ENCODE measurements around the gene PGLYRP3. TPM values are rescaled to one million over a fixed set of nuclear protein-coding genes. Genes with fewer than 3 reads are reported as not detected.

The PGLYRP3 gene
- not detected in 5 replicates for total RNA-seq (2022; extraction: Qiagen RNA extraction; ENCODE audit: low read depth)

GRCh38 chr1:153312570-153313186 lies at the start of gene PGLYRP3:
Gene PGLYRP3, minus strand, starts transcription at chr1:153312952. Its CDS starts 2,287 bp downstream, at chr1:153310665.

GRCh38 chr1:153357853-153358690 lies 45.3 kb upstream of the PGLYRP3 start, which contains the start of gene S100A9:
Gene S100A9, plus strand, starts transcription at chr1:153357854. Its CDS starts 430 bp downstream, at chr1:153358284.

GRCh38 chr1:153348511-153349362 lies 36.0 kb upstream of the PGLYRP3 start, which contains the start of gene PGLYRP4:
Gene PGLYRP4, minus strand, starts transcription at chr1:153348841. Its CDS starts 909 bp downstream, at chr1:153347932.

GRCh38 chr1:153259387-153259786 lies 53.4 kb downstream of the PGLYRP3 start, which contains the start of gene LORICRIN:
Gene LORICRIN, plus strand, starts transcription at chr1:153259687. Its CDS starts 1,263 bp downstream, at chr1:153260950.

Other genes starting within 250 kb of the PGLYRP3 start
- not detected in 5 replicates for gene SPRR2B, start 241.3 kb downstream of the PGLYRP3 start, total RNA-seq (2022; extraction: Qiagen RNA extraction; ENCODE audit: low read depth)
- not detected in 5 replicates for gene SPRR2E, start 218.4 kb downstream of the PGLYRP3 start, total RNA-seq (2022; extraction: Qiagen RNA extraction; ENCODE audit: low read depth)
- not detected in 5 replicates for gene SPRR2F, start 199.4 kb downstream of the PGLYRP3 start, total RNA-seq (2022; extraction: Qiagen RNA extraction; ENCODE audit: low read depth)
- not detected in 5 replicates for gene SPRR2G, start 162.1 kb downstream of the PGLYRP3 start, total RNA-seq (2022; extraction: Qiagen RNA extraction; ENCODE audit: low read depth)
- not detected in 5 replicates for gene LELP1, start 109.5 kb downstream of the PGLYRP3 start, total RNA-seq (2022; extraction: Qiagen RNA extraction; ENCODE audit: low read depth)
- not detected in 5 replicates for gene PRR9, start 95.4 kb downstream of the PGLYRP3 start, total RNA-seq (2022; extraction: Qiagen RNA extraction; ENCODE audit: low read depth)
- not detected in 5 replicates for gene LORICRIN, start 53.3 kb downstream of the PGLYRP3 start, total RNA-seq (2022; extraction: Qiagen RNA extraction; ENCODE audit: low read depth)
- not detected in 5 replicates for gene PGLYRP4, start 35.9 kb upstream of the PGLYRP3 start, total RNA-seq (2022; extraction: Qiagen RNA extraction; ENCODE audit: low read depth)
- 0.52 to 1.0 TPM (median 0.95 TPM) in 5 replicates for gene S100A9, start 44.9 kb upstream of the PGLYRP3 start, total RNA-seq (2022; extraction: Qiagen RNA extraction; ENCODE audit: low read depth)
- gene S100A12, start 62.7 kb upstream of the PGLYRP3 start, total RNA-seq (2022; extraction: Qiagen RNA extraction; ENCODE audit: low read depth) = not detected in 5 replicates
- not detected in 5 replicates for gene S100A8, start 78.1 kb upstream of the PGLYRP3 start, total RNA-seq (2022; extraction: Qiagen RNA extraction; ENCODE audit: low read depth)
- not detected in 5 replicates for gene S100A7A, start 103.6 kb upstream of the PGLYRP3 start, total RNA-seq (2022; extraction: Qiagen RNA extraction; ENCODE audit: low read depth)
- gene S100A7, start 147.7 kb upstream of the PGLYRP3 start, total RNA-seq (2022; extraction: Qiagen RNA extraction; ENCODE audit: low read depth) = not detected in 5 replicates
- 3,152 to 3,428 TPM (median 3,355 TPM) in 5 replicates for gene S100A6, start 223.0 kb upstream of the PGLYRP3 start, total RNA-seq (2022; extraction: Qiagen RNA extraction; ENCODE audit: low read depth)
- 0.52 to 0.90 TPM (median 0.69 TPM) in 4 of 5 replicates, not detected in the other for gene S100A5, start 228.0 kb upstream of the PGLYRP3 start, total RNA-seq (2022; extraction: Qiagen RNA extraction; ENCODE audit: low read depth)
- 1,502 to 1,789 TPM (median 1,685 TPM) in 5 replicates for gene S100A4, start 232.9 kb upstream of the PGLYRP3 start, total RNA-seq (2022; extraction: Qiagen RNA extraction; ENCODE audit: low read depth)
- 79.7 to 94.4 TPM (median 93.6 TPM) in 5 replicates for gene S100A3, start 236.3 kb upstream of the PGLYRP3 start, total RNA-seq (2022; extraction: Qiagen RNA extraction; ENCODE audit: low read depth)